Common myeloid progenitor, CD34-positive (primary cell): ENCODE measurements around the gene PLA2G4A.

ENCODE experiments used
- CTCF ChIA-PET: fragments of 350-600 bp; sonication (Branson Sonifier 250); formaldehyde crosslinking; loops from one replicate; lab custom pipeline; 2021; ENCODE audit warnings: antibody characterized with exemption; lab: Charles Lee
- POLR2A ChIA-PET: fragments of 350-600 bp; sonication (Branson Sonifier 250); formaldehyde crosslinking; loops from one replicate; lab custom pipeline; 2021; ENCODE audit warnings: antibody characterized with exemption; lab: Charles Lee
- DNase-seq, 3 donors: peaks; one replicate each; pipeline versions ENCODE4 v3.0.0 to v3.0.0-alpha.2; 2013
- H3K27ac ChIP-seq, 2 experiments: 1 replicate in 1 of 2; 2 replicates in 1 of 2; pipeline ENCODE4 v1.7.0; 2013; ENCODE audit warnings: inconsistent platforms in 2 of 2, low read length in 2 of 2, mild to moderate bottlenecking in 2 of 2, low read depth in 1 of 2, moderate library complexity in 1 of 2; ENCODE audit not compliant: severe bottlenecking in 2 of 2, insufficient read depth in 1 of 2, poor library complexity in 1 of 2
- H3K27me3 ChIP-seq, 5 experiments: replicated peaks in 2 of 5; 1 replicate in 3 of 5; 2 replicates in 2 of 5; pipeline versions ENCODE4 v1.6.1 to v1.7.0; 2013; ENCODE audit warnings: low read length in 4 of 5, mild to moderate bottlenecking in 2 of 5, moderate library complexity in 2 of 5, inconsistent platforms in 1 of 5; ENCODE audit not compliant: insufficient read depth in 5 of 5, control insufficient read depth in 4 of 5
- H3K36me3 ChIP-seq, 4 experiments: 1 replicate in 2 of 4; 2 replicates in 2 of 4; pipeline versions ENCODE4 v1.6.1 to v1.7.0; 2013; ENCODE audit warnings: low read length in 3 of 4, control low read depth in 1 of 4, mild to moderate bottlenecking in 1 of 4; ENCODE audit not compliant: control insufficient read depth in 4 of 4, insufficient read depth in 4 of 4
- H3K4me1 ChIP-seq, 4 experiments: 1 replicate in 3 of 4; 2 replicates in 1 of 4; pipeline versions ENCODE4 v1.6.1 to v1.7.1; 2013; ENCODE audit warnings: low read length in 3 of 4, mild to moderate bottlenecking in 3 of 4, control low read depth in 1 of 4, inconsistent platforms in 1 of 4, moderate library complexity in 1 of 4; ENCODE audit not compliant: control insufficient read depth in 4 of 4, insufficient read depth in 4 of 4; ENCODE audit errors: control extremely low read depth in 1 of 4
- H3K4me3 ChIP-seq, 7 experiments: 1 replicate in 4 of 7; 2 replicates in 3 of 7; pipeline versions ENCODE4 v1.5.1 to v1.7.0; 2013; ENCODE audit warnings: mild to moderate bottlenecking in 7 of 7, low read length in 6 of 7, moderate library complexity in 6 of 7, inconsistent platforms in 2 of 7, low read depth in 2 of 7, control low read depth in 1 of 7; ENCODE audit not compliant: insufficient read depth in 4 of 7, control insufficient read depth in 1 of 7; ENCODE audit errors: extremely low read depth in 1 of 7
- H3K9me3 ChIP-seq, 5 experiments: 1 replicate in 4 of 5; 2 replicates in 1 of 5; pipeline versions ENCODE4 v1.6.1 to v1.7.1; 2013; ENCODE audit warnings: low read length in 4 of 5, mild to moderate bottlenecking in 2 of 5, inconsistent platforms in 1 of 5, low read depth in 1 of 5, moderate library complexity in 1 of 5; ENCODE audit not compliant: control insufficient read depth in 4 of 5, insufficient read depth in 2 of 5; ENCODE audit errors: control extremely low read depth in 1 of 5
- WGBS: methylation state at CpG from one replicate; pipeline ENCODE4 v1.1.5; 2013; ENCODE audit not compliant: insufficient coverage; 5-methylcytosine and 5-hydroxymethylcytosine counted together

The PLA2G4A gene

GRCh38 chr1:186894415-186894814, 65.7 kb downstream of the PLA2G4A start:
- H3K4me1 ChIP-seq = no peaks in the 10 kb centered on the region
- DNase-seq = no peak
- H3K9me3 ChIP-seq = no peaks in the 10 kb centered on the region
- POLR2A ChIA-PET = no interaction called here
- CTCF ChIA-PET = interaction anchor here (0.6 kb wide), 1 partner anchor 15 kb away, joined by 3 read pairs; no protein-coding TSS in a partner anchor
- no peak overlapping the region for H3K27ac ChIP-seq
- H3K27me3 ChIP-seq = no peaks in the 10 kb centered on the region
- peaks cover 5 to 15% (median 12%) of the 10 kb centered on the region in 4 experiments for H3K36me3 ChIP-seq
- no peak overlapping the region for H3K4me3 ChIP-seq

GRCh38 chr1:186896211-186896610, 67.5 kb downstream of the PLA2G4A start:
- no CpG with 5 or more reads among the region's 1 CpG for WGBS
- DNase-seq = peak in 2 of 3 donors; percentile 35 to 66
- POLR2A ChIA-PET = no interaction called here

GRCh38 chr1:186897008-186897407, 68.3 kb downstream of the PLA2G4A start:
- Histone ChIP-seq H3K4me3 (no peak overlapping the region), H3K4me1 (no peaks in the 10 kb centered on the region), H3K27ac (no peak overlapping the region), H3K27me3 (no peaks in the 10 kb centered on the region), H3K36me3 (peaks cover 9 to 21% (median 15%) of the 10 kb centered on the region in 4 experiments), H3K9me3 (no peaks in the 10 kb centered on the region)
- POLR2A ChIA-PET = no interaction called here
- 83% methylated on average over 1 of the region's 3 CpGs for WGBS
- CTCF ChIA-PET = no interaction called here
- DNase-seq = no peak

More at GRCh38 chr1:186896211-186896610, 67.5 kb downstream of the PLA2G4A start:
- peaks cover 9 to 18% (median 13%) of the 10 kb centered on the region in 4 experiments for H3K36me3 ChIP-seq
- H3K27me3 ChIP-seq = no peaks in the 10 kb centered on the region
- H3K4me1 ChIP-seq = no peaks in the 10 kb centered on the region
- CTCF ChIA-PET = no interaction called here
- H3K27ac ChIP-seq = no peak overlapping the region
- no peak overlapping the region for H3K4me3 ChIP-seq
- no peaks in the 10 kb centered on the region for H3K9me3 ChIP-seq

GRCh38 chr1:186899577-186899976, 70.8 kb downstream of the PLA2G4A start:
- Histone ChIP-seq H3K36me3 (peaks cover 11 to 26% (median 15%) of the 10 kb centered on the region in 4 experiments), H3K27me3 (no peaks in the 10 kb centered on the region), H3K9me3 (no peaks in the 10 kb centered on the region), H3K4me1 (peaks cover 0 to 13% (median 6%) of the 10 kb centered on the region in 4 experiments), H3K4me3 (no peak overlapping the region), H3K27ac (no peak overlapping the region)
- ChIA-PET POLR2A (no interaction called here), CTCF (no interaction called here)
- DNase-seq = no peak
- 92% methylated on average over 2 of the region's 3 CpGs for WGBS

GRCh38 chr1:186899977-186900376, 71.2 kb downstream of the PLA2G4A start:
- CTCF ChIA-PET = interaction anchor here (1.6 kb wide), 1 partner anchor 40 kb away, joined by 3 read pairs; no protein-coding TSS in a partner anchor
- H3K4me3 ChIP-seq = no peak overlapping the region
- POLR2A ChIA-PET = no interaction called here
- peaks cover 11 to 24% (median 15%) of the 10 kb centered on the region in 4 experiments for H3K36me3 ChIP-seq
- H3K9me3 ChIP-seq = no peaks in the 10 kb centered on the region
- H3K27ac ChIP-seq = no peak overlapping the region
- WGBS = no CpG with 5 or more reads among the region's 2 CpGs
- H3K4me1 ChIP-seq = peaks cover 0 to 14% (median 6%) of the 10 kb centered on the region in 4 experiments
- H3K27me3 ChIP-seq = no peaks in the 10 kb centered on the region
- no peak for DNase-seq

- DNase-seq = no peak
- Histone ChIP-seq H3K27ac (no peak overlapping the region), H3K36me3 (peaks cover 11 to 18% (median 12%) of the 10 kb centered on the region in 4 experiments), H3K4me3 (no peak overlapping the region), H3K4me1 (peaks cover 0 to 14% (median 6%) of the 10 kb centered on the region in 4 experiments), H3K27me3 (no peaks in the 10 kb centered on the region), H3K9me3 (no peaks in the 10 kb centered on the region)
- WGBS = 93% methylated on average over 3 of the region's 5 CpGs
- POLR2A ChIA-PET = no interaction called here
- CTCF ChIA-PET = interaction anchor here (1.6 kb wide), 1 partner anchor 41 kb away, joined by 3 read pairs; no protein-coding TSS in a partner anchor
These were observed 71.9 kb downstream of the PLA2G4A start for GRCh38 chr1:186900539-186901237.

GRCh38 chr1:186901631-186902030, 72.9 kb downstream of the PLA2G4A start:
- Histone ChIP-seq H3K4me3 (no peak overlapping the region), H3K9me3 (no peaks in the 10 kb centered on the region), H3K36me3 (peaks cover 11 to 14% (median 13%) of the 10 kb centered on the region in 4 experiments), H3K4me1 (peaks cover 0 to 14% (median 6%) of the 10 kb centered on the region in 4 experiments), H3K27ac (no peak overlapping the region), H3K27me3 (no peaks in the 10 kb centered on the region)
- ChIA-PET CTCF (no interaction called here), POLR2A (no interaction called here)
- no peak for DNase-seq
